ENCODE data around the gene NEK10. TPM values are rescaled to one million over a fixed set of nuclear protein-coding genes. Genes with fewer than 3 reads are reported as not detected.
"Not testable (repeated sequence)": the region's sequence is repeated elsewhere in the genome, so short reads cannot be mapped to it uniquely, and the experiment has no call there.

NEK10 gene
- total RNA-seq, 1 experiment from 2014 or later, result 5.7 TPM

- CTCF ChIA-PET, result no interaction called here
- ATAC-seq, result no peak
- Histone ChIP-seq H3K4me1 (ENCODE audit: control insufficient read depth, insufficient read depth, low read length) (no peaks in the 10 kb centered on the region), H3K27ac (ENCODE audit: low read length) (no peak overlapping the region), H3K36me3 (ENCODE audit: control insufficient read depth, insufficient read depth, low read length) (no peaks in the 10 kb centered on the region), H3K9me3 (ENCODE audit: control insufficient read depth, insufficient read depth, low read depth, low read length) (peaks cover 4% of the 10 kb centered on the region; the same call in 1 of the 2 replicates), H3K27me3 (ENCODE audit: control insufficient read depth, insufficient read depth, low read length) (no peaks in the 10 kb centered on the region), H3K4me3 (ENCODE audit: low read depth in 2 of 2, low read length in 2 of 2) (no peak overlapping the region)
- no peak for DNase-seq (ENCODE audit: low read depth, low spot score)
- in situ Hi-C loops (cut with HindIII; ENCODE audit: low pct_unique_long_range_greater_than_20kb, low sequenced_read_pairs), result no loop called here
- BruUV-seq (replicated peaks), result no TSS peak
- intact Hi-C loops (cut with micrococcal nuclease; ENCODE audit: unreplicated experiment), result no loop called here
- POLR2A ChIA-PET, result no interaction called here
- TF ChIP-seq SIN3A (IDR thresholded peaks at IDR 0.05; ENCODE audit: borderline replicate concordance, insufficient read depth, low read depth, low read length) (no peak), REST (IDR thresholded peaks at IDR 0.05; ENCODE audit: insufficient read depth in 1 of 2, low read depth in 2 of 2, low read length in 1 of 2) (no peak), POLR2AphosphoS5 (IDR thresholded peaks at IDR 0.05; ENCODE audit: low read depth, low read length) (no peak)
Measured at GRCh38 chr3:27302891-27303290, 66.3 kb downstream of the NEK10 start.

- H3K36me3 ChIP-seq (ENCODE audit: control insufficient read depth, insufficient read depth, low read length); H3K27ac ChIP-seq (ENCODE audit: low read length); H3K4me1 ChIP-seq (ENCODE audit: control insufficient read depth, insufficient read depth, low read length); in situ Hi-C loops (cut with HindIII; ENCODE audit: low pct_unique_long_range_greater_than_20kb, low sequenced_read_pairs); BruUV-seq (replicated peaks); DNase-seq (ENCODE audit: low read depth, low spot score); ATAC-seq; intact Hi-C loops (cut with micrococcal nuclease; ENCODE audit: unreplicated experiment); H3K27me3 ChIP-seq (ENCODE audit: control insufficient read depth, insufficient read depth, low read length); H3K4me3 ChIP-seq (ENCODE audit: low read depth in 2 of 2, low read length in 2 of 2); CTCF ChIA-PET; POLR2A ChIA-PET; H3K9me3 ChIP-seq (ENCODE audit: control insufficient read depth, insufficient read depth, low read depth, low read length): not testable (repeated sequence)
Measured at GRCh38 chr3:27298981-27299380, 70.2 kb downstream of the NEK10 start.

- no TSS peak for BruUV-seq (replicated peaks)
- CTCF ChIA-PET, result no interaction called here
Measured at GRCh38 chr3:27293939-27294338, 75.2 kb downstream of the NEK10 start.

More at GRCh38 chr3:27293939-27294338, 75.2 kb downstream of the NEK10 start:
- no peak overlapping the region for H3K4me3 ChIP-seq (ENCODE audit: low read depth in 2 of 2, low read length in 2 of 2)
- intact Hi-C loops (cut with micrococcal nuclease; ENCODE audit: unreplicated experiment), result no loop called here
- no peaks in the 10 kb centered on the region for H3K4me1 ChIP-seq (ENCODE audit: control insufficient read depth, insufficient read depth, low read length)
- DNase-seq (ENCODE audit: low read depth, low spot score) (no peak), ATAC-seq (no peak)
- H3K27ac ChIP-seq (ENCODE audit: low read length), result no peak overlapping the region
- H3K9me3 ChIP-seq (ENCODE audit: control insufficient read depth, insufficient read depth, low read depth, low read length), result no peaks in the 10 kb centered on the region
- POLR2A ChIA-PET, result no interaction called here
- in situ Hi-C loops (cut with HindIII; ENCODE audit: low pct_unique_long_range_greater_than_20kb, low sequenced_read_pairs), result no loop called here
- no peak for TF ChIP-seq SIN3A (IDR thresholded peaks at IDR 0.05; ENCODE audit: borderline replicate concordance, insufficient read depth, low read depth, low read length)
- TF ChIP-seq TCF7L2 (IDR thresholded peaks at IDR 0.05; ENCODE audit: low read depth, low read length), result no peak
- no peak for TF ChIP-seq POLR2AphosphoS5 (IDR thresholded peaks at IDR 0.05; ENCODE audit: low read depth, low read length)
- no peak for TF ChIP-seq REST (IDR thresholded peaks at IDR 0.05; ENCODE audit: insufficient read depth in 1 of 2, low read depth in 2 of 2, low read length in 1 of 2)
- no peak for TF ChIP-seq CTCF (IDR thresholded peaks at IDR 0.05)
- no peaks in the 10 kb centered on the region for H3K27me3 ChIP-seq (ENCODE audit: control insufficient read depth, insufficient read depth, low read length)
- no peaks in the 10 kb centered on the region for H3K36me3 ChIP-seq (ENCODE audit: control insufficient read depth, insufficient read depth, low read length)

Data from Panc1 (cell line).